WERI-Rb-1 (cell line): ENCODE results near the gene ZNF766.
"Not testable (repeated sequence)": the region's sequence is repeated elsewhere in the genome, so short reads cannot be mapped to it uniquely, and the experiment has no call there.

Experiments used
- DNase-seq: peaks from one replicate; pipeline ENCODE4 v3.0.0-alpha.2; 2020
- H3K27ac ChIP-seq: fragments of 250-450 bp; sonication (Bioruptor Pico); 2 replicates; pipeline ENCODE4 v1.5.1; 2020; ENCODE audit warnings: mild to moderate bottlenecking, moderate library complexity
- H3K27me3 ChIP-seq: fragments of 250-450 bp; sonication (Bioruptor Pico); 2 replicates; pipeline ENCODE4 v1.5.1; 2021; ENCODE audit warnings: mild to moderate bottlenecking, low read depth, moderate library complexity; ENCODE audit not compliant: insufficient read depth, severe bottlenecking
- H3K36me3 ChIP-seq: fragments of 250-450 bp; sonication (Bioruptor Pico); 2 replicates; pipeline ENCODE4 v1.5.1; 2020; ENCODE audit warnings: mild to moderate bottlenecking, moderate library complexity
- H3K4me3 ChIP-seq: 2 replicates; pipeline ENCODE4 v1.5.1; 2011; ENCODE audit warnings: low read depth, mild to moderate bottlenecking, control low read depth, low read length
- H3K9me3 ChIP-seq: fragments of 250-450 bp; sonication (Bioruptor Pico); 2 replicates; pipeline ENCODE4 v1.5.1; 2021; ENCODE audit warnings: mild to moderate bottlenecking, moderate library complexity; ENCODE audit not compliant: severe bottlenecking
- TF ChIP-seq, protein P1 (sequence below): IDR thresholded peaks from 2 replicates; pipeline ENCODE4 v1.5.1; 2011; ENCODE audit warnings: low read depth, mild to moderate bottlenecking, control low read depth, inconsistent platforms, low read length

ZNF766 gene

DNA sequence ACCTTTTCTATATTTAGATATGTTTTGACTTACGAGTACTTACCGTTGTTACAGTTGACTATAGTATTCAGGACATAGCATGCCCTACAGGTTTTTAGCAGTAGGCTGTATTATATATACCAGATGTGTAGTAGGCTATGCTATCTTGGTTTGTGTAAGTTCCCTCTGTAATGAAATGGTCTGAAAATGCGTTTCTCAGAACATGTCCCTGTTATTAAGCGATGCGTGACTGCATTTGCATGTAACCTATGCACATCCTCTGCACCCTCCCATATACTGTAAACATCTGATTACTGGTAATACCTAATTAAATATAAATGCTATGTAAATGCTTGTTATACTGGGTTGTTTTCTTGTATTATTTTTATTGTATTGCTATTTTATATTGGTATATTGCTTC is 6.6 kb downstream of the ZNF766 start:
- Histone ChIP-seq H3K36me3 (peaks cover 46% of the 10 kb centered on the region), H3K4me3 (no peak overlapping the region), H3K27ac (no peak overlapping the region), H3K9me3 (no peaks in the 10 kb centered on the region), H3K27me3 (no peaks in the 10 kb centered on the region)
- TF ChIP-seq, protein P1, sequence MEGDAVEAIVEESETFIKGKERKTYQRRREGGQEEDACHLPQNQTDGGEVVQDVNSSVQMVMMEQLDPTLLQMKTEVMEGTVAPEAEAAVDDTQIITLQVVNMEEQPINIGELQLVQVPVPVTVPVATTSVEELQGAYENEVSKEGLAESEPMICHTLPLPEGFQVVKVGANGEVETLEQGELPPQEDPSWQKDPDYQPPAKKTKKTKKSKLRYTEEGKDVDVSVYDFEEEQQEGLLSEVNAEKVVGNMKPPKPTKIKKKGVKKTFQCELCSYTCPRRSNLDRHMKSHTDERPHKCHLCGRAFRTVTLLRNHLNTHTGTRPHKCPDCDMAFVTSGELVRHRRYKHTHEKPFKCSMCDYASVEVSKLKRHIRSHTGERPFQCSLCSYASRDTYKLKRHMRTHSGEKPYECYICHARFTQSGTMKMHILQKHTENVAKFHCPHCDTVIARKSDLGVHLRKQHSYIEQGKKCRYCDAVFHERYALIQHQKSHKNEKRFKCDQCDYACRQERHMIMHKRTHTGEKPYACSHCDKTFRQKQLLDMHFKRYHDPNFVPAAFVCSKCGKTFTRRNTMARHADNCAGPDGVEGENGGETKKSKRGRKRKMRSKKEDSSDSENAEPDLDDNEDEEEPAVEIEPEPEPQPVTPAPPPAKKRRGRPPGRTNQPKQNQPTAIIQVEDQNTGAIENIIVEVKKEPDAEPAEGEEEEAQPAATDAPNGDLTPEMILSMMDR = no peak
- no peak for DNase-seq

DNA sequence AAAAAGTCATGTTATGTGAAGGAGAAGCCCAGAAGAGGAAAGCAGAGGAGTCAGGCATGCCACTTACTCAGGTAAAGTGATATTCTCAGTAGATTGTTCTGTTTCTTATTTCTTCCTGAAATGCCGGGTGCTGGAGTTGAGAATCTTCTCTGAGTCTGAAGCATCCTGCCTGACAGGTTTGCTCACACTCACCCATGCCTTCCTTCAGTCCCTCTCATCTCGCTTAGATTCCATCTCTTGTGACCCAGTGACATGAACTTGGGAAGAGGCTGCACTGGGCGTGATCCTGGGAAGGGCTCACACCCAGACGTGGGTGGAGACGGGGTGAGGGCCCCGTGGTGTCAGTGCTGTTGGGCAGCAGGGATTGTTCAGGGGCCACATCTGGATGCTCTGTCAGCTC is 8.1 kb downstream of the ZNF766 start:
- TF ChIP-seq, protein P1 = no peak
- peaks cover 44% of the 10 kb centered on the region for H3K36me3 ChIP-seq
- no peak overlapping the region for H3K27ac ChIP-seq
- H3K4me3 ChIP-seq = no peak overlapping the region
- no peaks in the 10 kb centered on the region for H3K9me3 ChIP-seq
- DNase-seq = no peak
- no peaks in the 10 kb centered on the region for H3K27me3 ChIP-seq

DNA sequence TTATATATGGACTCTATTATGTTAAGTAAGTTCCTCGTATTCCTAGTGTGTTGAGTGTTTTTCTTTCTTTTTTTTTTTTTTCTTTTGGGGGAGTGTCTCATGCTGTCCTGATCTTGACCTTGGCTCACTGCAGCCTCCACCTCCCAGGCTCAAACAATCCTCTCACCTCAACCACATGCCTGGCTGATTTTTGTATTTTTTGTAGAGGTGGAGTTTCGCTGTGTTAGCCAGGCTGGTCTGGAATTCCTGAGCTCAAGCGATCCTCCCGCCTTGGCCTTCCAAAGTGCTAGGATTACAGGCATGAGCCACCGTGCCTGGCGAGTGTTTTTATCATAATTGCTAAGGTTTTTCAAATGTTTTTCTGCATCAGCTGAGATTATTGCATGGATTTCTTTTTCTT is 16.9 kb downstream of the ZNF766 start:
- TF ChIP-seq, protein P1 = no peak
- Histone ChIP-seq H3K27ac (no peak overlapping the region), H3K36me3 (peaks cover 83% of the 10 kb centered on the region), H3K9me3 (peaks cover 5% of the 10 kb centered on the region), H3K27me3 (no peaks in the 10 kb centered on the region), H3K4me3 (no peak overlapping the region)
- no peak for DNase-seq

DNA sequence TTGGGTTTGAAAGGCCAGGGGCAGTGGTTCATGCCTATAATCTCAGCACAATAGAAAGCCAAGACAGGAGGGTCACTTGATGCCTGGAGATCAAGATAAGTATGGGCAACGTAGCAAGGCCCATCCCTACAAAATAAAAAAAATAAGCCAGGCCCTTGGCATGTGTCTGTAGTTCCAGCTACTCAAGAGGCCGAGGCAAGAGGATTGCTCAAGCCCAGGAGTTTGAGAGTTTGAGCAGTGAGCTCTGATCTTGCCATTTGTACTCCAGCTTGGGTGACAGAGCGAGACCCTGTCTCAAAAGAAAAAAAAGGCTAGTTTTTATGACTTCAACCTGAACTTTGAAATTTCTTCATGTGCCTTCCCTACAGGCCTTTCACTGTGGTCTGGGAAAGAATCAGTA is 22.4 kb downstream of the ZNF766 start:
- DNase-seq = no peak
- TF ChIP-seq, protein P1 = no peak

DNA sequence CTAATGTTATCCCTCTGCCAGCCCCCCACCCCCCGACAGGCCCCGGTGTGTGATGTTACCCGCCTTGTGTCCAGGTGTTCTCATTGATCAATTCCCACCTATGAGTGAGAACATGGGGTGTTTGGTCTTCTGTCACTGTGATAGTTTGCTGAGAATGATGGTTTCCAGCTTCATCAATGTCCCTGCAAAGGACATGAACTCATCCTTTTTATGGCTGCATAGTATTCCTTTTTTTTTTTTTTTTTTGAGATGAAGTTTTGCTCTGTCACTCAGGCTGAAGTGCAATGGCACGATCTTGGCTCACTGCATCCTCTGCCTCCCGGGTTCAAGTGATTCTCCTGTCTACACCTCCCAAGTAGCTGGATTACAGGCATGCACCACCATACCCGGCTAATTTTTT is 23.6 kb downstream of the ZNF766 start:
- H3K9me3 ChIP-seq, H3K4me3 ChIP-seq, H3K27me3 ChIP-seq, H3K27ac ChIP-seq, DNase-seq: not testable (repeated sequence)
- H3K36me3 ChIP-seq = peaks cover 47% of the 10 kb centered on the region

More for the DNA sequence above, 22.4 kb downstream of the ZNF766 start:
- H3K4me3 ChIP-seq = no peak overlapping the region
- H3K9me3 ChIP-seq = peaks cover 8% of the 10 kb centered on the region
- H3K36me3 ChIP-seq = peaks cover 53% of the 10 kb centered on the region
- H3K27me3 ChIP-seq = no peaks in the 10 kb centered on the region
- 0 out of 2 replicates have a peak overlapping the region, but pooled peaks have one; percentile 33 for H3K27ac ChIP-seq

DNA sequence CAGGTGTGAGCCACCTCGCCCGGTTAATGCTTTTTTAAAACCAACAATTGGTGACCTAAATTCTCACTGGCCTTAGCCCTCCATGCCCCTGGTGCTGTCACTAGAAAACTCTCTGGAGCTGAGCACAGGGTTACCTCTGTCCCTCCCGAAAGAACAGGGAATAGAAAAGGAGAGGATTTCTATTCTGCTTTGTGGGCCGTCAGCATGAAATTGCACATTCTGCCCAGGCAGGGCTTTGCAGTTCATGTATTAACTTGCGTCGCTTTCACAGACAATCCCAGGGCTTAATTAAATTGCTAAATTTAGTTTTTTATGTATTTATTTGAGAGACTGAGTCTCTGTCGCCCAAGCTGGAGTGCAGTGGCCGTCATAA is 27.0 kb downstream of the ZNF766 start:
- H3K4me3 ChIP-seq = peak overlapping the region; percentile 82
- peaks cover 41% of the 10 kb centered on the region for H3K36me3 ChIP-seq
- TF ChIP-seq, protein P1 = no peak
- H3K9me3 ChIP-seq = peaks cover 3% of the 10 kb centered on the region
- no peaks in the 10 kb centered on the region for H3K27me3 ChIP-seq
- H3K27ac ChIP-seq = peak overlapping the region; percentile 69
- no peak for DNase-seq
